Measurements from ENCODE around the gene TEC.

Gene TEC

DNA sequence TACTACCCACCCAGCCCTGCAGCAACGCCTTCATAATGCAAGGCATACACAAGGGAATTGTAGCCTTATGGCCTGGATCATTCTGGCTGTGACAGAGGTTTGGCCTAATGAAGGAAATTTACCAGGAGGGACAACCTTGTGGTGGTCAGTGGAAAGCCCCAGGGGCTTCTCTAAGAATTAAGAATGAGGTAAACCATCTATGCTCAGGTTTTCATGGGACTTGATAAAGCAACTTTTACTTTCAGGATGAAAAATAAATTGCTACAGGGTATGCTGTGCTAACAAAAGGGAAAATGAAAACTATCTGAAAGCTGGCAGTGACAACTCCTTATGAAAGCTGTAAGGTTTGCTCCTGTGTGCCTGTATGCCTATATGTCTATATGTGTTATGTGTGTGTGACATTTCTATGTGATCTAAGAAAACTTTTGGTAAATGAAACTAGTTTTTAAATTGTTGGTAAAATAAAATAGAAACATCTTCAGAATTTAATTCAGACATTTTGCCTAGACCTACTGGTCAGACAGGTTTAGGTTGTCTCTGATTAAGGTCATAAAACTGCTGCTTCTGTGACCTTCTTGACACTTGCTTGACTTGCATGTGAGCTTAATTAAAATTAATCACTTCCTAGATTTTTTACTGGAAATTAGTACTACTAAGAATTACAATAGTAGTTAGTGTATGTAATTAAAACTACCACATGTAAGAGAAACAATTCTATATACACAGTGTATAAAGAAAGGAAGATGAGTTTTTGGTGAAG lies 115.7 kb downstream of the TEC start:
- DNase-seq, result no peak

DNA sequence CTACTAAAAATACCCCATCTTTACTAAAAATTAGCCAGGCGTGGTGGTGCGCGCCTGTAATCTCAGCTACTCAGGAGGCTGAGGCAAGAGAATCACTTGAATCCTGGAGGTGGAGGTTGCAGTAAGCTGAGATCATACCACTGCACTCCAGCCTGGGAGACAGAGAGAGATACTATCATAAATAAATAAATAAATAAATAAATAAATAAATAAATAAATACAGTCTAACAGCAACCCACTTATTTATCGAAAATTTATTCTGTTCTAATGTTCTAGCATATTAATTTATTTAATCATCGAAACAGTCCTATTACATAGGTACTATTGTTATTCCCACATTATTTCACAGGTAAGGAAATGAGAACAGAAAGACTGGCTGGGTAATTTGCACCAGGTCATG lies 117.4 kb downstream of the TEC start:
- DNase-seq, result no peak

DNA sequence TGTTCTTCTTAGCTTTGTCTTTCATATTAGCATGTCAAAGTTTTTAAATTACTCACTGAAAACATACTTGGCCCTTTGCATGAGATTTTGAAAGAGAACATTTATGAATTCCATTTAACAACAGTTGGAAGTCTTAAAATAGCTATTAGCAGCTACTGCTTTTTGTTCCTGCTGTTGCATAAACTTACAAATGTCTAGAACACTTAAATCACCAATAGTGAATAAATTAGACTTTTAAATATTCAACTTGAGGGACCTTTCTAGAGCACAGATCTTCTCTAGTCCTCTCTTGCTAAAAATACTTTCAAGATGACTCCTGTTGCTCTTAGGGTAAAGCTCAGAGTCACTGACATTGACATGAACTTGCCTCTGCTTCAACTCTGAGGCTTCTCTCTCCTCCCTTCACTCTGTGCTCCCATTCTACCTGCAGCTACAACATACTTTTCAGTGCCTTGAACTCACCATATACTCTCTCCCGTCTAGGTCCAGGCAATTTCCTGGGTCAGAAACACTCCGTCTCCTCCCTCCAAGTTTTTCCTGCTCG lies 119.7 kb downstream of the TEC start:
- no peak for DNase-seq

DNA sequence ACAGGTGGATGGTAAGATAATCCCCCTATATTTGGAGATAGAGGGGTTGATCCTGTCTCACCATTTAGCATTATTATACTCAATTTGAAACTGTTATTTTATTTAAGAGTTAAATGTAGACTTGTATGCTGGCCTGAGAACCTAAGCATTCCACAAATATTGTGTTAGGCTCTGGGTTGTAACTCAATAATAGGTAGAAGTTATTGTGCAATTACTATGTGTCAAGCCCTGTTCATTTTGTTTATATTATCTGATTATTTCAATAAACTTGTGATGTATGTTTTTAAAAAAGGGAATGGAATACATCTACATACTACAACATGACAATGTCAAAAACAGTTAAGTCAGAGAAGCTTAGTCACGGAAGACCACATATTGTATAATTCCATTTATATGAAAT lies 122.0 kb downstream of the TEC start:
- no peak for DNase-seq

DNA sequence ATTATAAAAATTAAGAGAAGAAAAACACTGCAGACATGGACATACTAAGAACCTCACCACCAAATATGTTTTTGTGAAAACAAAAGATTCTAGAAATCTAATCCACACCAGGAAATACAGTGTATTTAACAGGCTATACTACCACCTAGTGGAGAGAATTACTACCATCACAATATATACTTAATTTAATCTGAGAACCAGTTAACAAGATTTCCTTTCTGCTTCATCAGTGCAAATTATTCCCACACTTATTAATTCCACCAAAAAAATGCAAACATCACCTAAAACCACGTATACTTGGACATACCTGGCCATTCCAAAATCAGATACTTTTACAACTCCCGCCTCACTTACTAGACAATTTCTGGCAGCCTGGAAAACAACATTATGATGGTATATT lies 128.6 kb downstream of the TEC start:
- peak in 1 of 2 experiments; percentile 30 for DNase-seq

DNA sequence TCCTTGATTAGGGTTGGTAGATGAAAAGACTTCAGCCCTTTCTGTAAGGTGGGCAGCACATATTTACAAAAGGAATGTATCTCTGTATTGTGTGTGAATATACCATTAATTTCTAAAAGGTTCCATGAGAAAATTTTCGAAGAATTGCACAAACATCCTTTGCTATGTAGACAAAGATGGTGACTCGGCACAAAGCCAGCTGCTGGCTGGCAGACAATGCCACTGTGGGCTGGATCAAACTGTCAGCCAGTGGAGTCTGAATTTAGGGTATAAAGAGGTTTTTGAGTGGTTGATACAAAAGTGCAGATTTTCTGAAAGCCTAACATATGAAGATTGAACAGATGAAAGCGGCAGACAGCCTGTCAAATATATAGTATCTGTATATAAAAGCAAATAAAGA lies 129.9 kb downstream of the TEC start:
- DNase-seq, result peak in 1 of 2 experiments; percentile 46

DNA sequence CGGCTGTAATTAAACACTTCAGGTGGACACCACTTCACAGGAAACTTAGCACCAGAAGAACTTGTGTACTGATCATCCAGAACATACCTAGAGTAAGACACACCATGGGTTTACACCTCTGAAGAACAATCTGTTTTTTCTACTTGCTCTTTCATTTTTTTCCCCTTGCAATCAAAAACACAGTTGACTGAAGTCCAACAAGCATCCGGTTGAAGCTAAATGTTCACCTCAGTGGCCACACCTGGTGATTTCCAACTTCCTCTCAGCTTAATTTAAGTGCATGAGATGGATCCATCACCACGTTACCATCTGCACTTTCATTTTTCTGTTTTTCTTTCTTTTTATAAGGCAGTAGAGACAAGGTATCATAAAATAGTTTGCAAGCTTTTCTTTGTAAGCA lies 130.7 kb downstream of the TEC start:
- no peak for DNase-seq

DNA sequence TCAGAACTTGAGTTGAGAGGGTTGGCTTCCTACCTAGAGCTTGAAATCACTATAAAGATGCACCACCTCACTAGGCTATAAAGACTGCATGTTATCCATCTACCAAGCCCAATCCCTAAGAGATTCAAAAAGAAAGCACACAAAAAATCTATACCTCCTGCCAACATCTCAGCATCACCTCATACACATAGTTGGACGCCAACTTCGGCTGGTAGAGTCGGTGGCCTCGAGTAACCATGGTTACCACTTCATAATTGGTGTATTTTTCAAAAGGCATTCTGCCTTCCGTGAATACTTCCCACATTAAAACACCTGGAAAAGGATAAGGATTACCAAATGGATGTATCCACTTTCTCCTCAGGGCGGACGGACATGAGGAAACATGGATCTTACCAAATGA lies 131.1 kb downstream of the TEC start:
- DNase-seq, result no peak

DNA sequence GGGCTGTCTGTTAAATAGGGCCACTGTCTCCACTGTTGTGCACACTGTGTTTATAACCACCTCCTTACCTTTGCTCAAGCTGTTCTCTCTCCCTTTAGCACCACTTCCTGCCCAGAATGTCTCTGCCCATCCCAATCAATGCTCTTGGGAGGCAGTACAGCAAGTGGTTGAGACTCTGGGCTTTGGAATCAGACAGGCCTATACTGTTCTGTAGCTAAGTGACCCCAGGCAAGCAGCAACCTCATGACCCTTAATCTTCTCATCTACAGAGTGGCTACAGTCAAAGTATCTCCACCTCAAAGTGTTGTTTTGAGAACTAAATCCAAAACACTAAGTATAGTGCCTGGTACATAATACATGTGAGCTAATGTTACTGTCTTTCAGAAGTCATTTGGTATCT lies 131.8 kb downstream of the TEC start:
- no peak for DNase-seq

DNA sequence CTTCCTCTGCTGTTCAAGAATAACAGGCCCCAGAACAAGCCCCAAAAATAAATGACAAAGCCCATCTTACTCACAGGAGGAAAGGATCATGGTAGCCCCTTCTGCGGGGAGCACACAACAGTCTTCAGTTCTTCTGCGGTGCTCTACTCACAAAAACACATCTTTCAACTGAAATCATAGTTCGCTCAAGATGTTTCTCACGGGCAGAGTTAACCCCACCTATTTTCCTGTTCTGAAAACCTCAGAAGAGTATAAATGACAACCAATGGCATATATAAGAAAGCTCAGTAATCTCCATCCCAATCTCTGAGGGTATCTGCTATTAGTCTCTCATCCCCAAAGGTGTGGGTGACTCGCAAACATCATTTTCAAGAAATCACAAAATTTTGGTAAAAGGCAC lies 135.6 kb downstream of the TEC start, which contains the start of gene TXK:
Gene TXK, minus strand, starts transcription at position 170 of the 400 bp plus-strand sequence. Its CDS starts 80 bp downstream, at position 90.
- DNase-seq, result no peak

DNA sequence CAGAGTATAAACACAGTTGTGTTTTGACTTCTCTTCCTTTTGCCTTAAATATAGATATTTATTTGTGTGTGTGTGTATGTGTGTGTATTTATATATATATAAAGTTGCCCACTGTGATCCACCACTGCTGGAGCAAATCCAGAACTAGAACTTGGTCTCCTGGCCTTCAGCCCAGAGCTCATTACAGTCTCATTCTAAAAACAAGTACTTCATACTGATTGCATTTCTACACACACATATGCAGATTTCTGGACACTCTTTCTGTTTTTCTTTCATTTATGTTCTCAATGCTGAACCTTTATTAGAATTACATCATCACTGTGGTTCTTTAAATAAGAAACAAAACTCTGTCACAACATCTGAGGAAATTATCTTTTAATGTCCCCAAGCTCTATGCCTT lies 136.0 kb downstream of the TEC start:
- peak in 1 of 2 experiments; percentile 33 for DNase-seq

DNA sequence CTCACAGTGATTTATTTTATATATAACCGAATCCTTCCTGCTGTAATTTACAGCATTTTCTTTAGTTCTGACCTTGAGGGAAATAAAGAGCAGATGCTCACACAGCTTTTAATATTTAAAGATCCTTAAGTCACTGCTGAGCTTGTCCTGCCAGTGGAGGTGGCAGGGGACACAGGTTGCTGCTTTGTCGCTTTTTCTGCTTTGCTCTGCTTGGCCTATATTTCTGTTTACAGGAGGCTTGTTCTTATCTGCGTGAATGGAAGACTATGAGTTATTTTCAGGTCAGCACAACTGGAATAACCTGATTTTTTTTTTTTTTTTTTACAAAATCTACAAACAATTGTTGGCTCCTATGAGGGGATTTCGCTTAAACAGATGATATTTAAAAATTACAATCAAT lies 137.9 kb downstream of the TEC start:
- DNase-seq, result no peak

DNA sequence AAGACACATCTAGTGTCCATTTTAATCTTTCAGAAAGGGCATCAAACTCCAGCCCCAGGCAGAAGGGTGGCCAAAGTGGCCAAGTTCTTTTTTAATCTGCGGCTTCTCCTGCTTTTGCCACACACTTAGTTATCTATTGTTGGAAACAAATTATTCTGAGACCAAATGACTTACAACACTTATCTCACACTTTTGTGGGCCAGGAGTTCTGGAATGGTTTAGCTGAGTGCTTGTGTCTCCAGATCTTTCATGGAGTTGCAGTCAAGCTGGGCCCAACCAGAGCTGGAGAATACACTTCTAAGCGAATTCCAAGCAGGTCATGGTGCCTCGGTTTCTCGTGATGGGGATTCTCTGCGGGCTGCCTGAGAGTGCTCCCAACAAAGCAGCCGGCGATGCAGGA lies 139.5 kb downstream of the TEC start:
- no peak for DNase-seq

DNA sequence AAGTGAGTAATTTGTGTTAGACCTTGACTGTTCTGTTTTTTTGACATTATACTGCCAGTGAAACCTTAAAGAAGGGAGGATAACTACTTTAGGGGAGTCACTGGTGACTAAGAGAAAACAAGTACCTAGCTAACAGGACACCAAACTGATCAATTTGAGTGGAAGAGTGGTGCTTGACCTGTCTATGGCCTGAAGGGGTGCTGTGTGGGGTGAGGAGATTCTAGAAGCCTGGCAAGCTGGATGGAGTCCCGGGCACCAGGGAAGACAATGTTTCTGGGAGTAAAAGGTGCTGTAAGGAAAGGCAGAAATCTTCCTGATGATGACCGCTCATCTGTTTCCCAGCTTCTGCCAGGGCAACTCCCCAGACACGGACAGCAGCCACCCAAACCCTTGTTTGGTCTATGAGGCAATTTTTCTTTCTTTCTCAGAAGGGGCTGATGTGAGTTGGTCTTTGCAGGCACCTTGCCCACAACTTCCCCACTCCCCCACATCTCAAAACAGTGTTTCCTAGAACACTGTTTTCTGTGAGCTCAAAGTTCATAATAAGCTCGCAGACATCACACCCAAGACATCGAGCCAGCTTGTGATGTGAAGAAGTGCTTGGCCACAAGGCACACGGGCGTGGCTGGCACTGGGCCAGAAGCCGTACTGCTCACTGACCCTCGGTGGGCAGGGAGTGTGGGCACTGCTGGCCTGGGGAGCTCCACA lies 140.2 kb downstream of the TEC start:
- DNase-seq, result no peak

DNA sequence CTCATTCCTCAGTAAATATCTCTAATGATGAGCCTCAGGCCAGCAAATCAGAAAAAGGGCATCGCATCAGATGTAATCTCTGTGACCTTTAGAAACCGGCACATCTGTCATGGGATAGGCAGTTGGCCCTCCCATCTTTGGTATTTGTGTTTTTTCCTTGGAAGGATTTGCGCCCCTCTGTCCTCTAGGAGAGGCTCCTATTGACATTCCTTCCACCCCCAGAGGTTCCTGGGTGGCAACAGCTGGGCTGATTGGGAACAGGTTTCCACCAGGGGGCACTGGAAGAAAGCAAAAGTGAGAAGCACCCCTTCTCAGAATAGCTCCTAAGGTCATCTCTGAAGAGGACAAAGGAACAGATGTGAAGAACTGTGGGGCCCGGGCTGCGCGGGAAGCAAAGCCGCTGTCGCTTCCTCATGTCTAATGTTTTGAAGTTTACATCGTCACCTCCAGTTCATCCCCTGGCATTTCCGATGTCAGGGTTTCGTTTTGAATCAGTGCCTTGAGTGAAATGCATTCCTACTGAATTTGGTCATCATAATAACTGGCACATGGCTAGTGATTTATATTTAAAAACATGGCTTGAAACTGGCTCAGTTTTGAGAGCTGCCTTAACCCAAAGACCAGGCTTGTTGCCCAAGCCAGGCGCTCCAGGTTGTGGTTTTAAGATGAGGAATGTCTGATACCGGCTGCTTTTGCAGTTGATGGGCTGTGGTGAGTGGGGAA lies 141.8 kb downstream of the TEC start:
- peak in 1 of 2 experiments; percentile 26 for DNase-seq

DNA sequence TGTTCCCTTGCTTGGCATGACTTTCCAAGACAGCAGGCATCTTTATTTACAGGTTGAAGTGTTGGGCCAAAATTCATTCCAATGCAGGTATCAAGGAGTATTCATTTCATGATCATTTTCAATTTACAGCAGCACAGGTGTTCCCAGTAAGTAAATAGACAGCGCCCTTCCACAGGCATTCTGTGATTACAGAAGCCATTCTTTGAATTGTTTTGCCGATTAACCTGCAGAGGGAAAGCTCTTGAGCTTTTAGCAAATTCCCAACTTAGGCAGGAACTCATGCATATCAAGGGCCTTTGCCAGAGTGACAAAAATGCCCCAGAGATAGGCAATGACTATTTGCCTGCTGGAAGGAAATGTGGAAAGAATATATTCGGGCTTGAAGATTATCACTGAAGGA lies 142.4 kb downstream of the TEC start:
- no peak for DNase-seq

DNA sequence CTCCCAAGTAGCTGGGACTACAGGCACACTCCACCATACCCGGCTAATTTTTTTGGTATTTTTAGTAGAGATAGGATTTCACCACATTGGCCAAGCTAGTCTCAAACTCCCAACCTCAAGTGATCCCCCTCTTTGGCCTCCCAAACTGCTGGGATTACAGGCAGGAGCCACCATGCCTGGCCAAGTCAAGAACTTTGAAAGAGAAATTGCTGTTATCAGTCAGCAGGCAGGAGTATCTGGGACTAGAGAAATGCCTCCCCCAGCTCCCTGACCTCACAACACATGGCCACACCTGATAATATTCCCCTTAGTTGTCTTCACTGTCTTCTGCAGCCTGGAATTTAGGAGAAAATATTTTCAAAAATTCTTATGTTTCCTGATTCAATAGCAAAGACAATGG lies 143.0 kb downstream of the TEC start:
- DNase-seq, result no peak

DNA sequence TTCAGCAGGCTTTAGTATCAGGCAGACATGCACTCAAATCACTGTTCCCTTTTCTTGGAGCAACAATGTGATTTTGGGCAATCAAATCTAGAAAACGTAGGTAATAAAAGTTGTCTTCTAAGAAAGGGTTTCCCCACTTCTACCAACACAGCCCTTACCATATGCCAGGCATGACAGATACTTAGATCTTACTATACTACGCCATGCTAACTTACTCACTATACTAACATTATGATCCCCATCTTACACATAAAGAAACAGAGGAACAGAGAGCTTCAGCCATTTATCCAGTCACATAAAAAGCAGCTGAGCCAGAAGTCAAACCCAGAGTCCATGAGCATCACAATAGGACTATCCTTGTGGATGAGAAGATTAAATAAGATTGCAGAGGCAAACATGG lies 144.8 kb downstream of the TEC start:
- no peak for DNase-seq

DNA sequence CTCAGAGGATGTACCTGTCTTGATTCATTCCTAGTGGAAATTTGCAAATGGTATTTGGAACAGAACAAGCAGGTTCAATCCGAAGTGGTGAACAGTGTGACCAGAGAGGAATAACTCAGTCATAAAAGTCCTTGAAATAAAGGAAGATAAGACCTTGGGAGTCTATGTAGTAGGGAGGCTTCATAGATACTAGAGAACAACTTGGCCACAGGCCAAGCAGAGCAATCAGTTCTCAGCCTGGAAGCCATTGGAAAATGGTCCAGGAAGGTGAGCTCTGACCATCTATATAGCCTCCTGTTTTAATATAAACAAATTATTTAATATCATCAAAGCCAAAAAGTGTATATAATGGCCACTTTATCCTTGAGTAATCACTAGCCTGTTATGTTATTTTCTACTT lies 146.9 kb downstream of the TEC start:
- no peak for DNase-seq

DNA sequence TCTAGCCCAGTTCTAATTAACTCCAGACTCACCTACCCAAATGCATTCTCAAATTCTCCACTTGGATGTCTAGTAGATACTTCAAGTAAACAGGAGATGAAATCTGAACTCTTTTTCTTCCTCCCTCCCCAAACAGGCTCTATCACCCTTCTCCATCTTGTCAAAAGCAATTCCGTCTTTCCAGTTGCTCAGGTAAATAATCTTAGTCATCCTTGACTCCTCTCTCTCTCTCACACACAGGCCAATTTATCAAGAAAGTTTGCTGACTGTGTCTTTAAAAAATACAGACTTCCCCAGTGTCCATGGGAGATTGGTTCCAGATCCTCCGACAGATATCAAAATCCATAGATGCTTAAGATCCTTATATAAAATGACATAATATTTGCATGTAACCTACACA lies 148.5 kb downstream of the TEC start:
- no peak for DNase-seq

DNA sequence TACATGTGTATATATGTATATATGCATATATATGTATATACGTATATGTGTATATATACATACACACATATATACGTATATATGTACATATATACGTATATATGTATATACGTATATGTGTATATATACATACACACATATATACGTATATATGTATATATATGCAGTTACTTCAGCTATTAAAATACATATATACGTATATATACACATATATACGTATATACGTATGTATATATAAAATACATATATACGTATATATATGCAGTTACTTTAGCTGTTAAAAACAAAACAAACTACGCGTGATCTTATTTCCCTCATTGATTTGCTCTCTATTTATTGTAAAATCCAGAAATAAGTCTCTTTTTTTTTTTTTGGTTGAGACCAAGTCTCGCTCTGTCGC lies 149.5 kb downstream of the TEC start:
- DNase-seq, result no peak

DNA sequence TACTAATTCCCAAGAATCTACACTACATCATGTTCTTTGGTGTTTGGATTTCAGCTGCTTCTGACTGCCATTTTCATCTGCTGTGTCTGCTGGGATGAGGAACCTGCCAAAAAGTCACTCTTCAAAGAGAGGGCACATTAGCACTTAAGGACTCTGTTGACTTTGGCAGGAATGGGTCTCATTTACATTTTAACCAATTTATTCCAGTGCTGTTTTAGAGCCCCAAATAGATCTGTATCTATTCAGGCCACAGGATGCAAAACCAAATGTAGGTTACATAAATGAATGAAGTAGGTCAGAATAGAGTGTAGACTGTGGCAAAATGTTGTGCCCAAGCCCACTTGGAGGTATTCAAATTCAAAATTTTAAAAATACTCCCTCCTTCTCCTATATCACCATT lies 150.0 kb downstream of the TEC start:
- no peak for DNase-seq

DNA sequence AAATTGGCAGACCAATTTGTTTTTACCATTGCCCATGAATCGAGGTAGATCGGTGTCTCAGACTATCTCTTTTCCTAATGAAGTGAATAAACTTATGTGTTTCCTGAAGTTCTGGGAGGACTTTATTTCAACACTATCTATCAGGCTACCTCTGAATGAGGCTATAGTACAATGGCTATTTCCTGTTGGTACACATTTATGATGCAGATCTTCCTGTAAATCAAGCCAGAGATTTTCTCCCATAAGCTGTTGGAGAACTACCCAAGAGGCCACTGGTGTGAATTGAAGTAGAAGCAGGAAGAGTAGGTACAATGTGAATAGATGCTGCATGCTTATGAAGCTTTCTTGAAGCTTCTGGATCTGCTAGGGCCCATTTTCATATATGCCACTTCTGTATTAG lies 151.6 kb downstream of the TEC start:
- no peak for DNase-seq

DNA sequence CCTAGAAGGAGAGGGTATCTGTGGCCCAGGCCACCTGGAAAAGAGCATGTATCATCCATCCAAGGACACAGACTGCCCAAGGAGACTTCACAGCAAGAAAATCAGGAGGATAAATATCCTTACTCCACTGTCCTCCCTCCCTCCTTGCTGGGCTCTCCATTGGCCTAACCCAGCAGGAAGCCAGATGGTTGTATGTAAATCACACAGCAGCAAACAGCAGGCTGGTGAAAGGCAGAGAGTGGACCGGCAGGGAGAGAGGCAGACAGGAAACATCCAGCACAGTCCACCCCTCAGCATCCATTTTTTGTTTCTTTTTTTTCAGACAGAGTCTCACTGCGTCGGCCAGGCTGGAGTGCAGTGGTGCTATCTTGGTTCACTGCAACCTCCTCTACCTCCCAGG lies 153.1 kb downstream of the TEC start:
- DNase-seq, result no peak

All from NCI-H446 (cell line).